HCT116 (cell line): ENCODE results near the gene ADGRA3. TPM values are rescaled to one million over a fixed set of nuclear protein-coding genes. Genes with fewer than 3 reads are reported as not detected.

Experiments
- ATAC-seq: fragments of 200-7000 bp; cut with Tn5 transposase; 2 replicates; pipeline ENCODE4 v1.9.1; 2020; ENCODE audit warnings: mild to moderate bottlenecking, moderate library complexity
- BruUV-seq: library from RNA; stranded (reverse); fragments of 400-500 nt; replicated peaks from 2 replicates; lab custom pipeline; 2021; lab: Mats Ljungman, UMichigan
- CTCF ChIA-PET: fragments of 300-600 bp; sonication (Branson Sonifier 250); formaldehyde crosslinking; loops from one replicate; lab custom pipeline; 2021; ENCODE audit warnings: antibody characterized with exemption; lab: Charles Lee
- POLR2A ChIA-PET: fragments of 300-600, 350-600 bp; sonication (Branson Sonifier 250); formaldehyde crosslinking; loops from one replicate; lab custom pipeline; 2021; ENCODE audit warnings: antibody characterized with exemption; lab: Charles Lee
- RAD21 ChIA-PET, 2 experiments: fragments of 300-600 bp; sonication (Branson Sonifier 250); formaldehyde crosslinking; loops; one replicate each; lab custom pipeline; 2023; ENCODE audit warnings: low total read pairs in 2 of 2; ENCODE audit not compliant: uncharacterized antibody in 2 of 2, unreplicated experiment in 2 of 2, low non-redundant PET in 1 of 2; lab: Charles Lee
- DNase-seq: peaks from one replicate; pipeline ENCODE4 v3.0.0-alpha.2; 2010; ENCODE audit warnings: low read depth, low spot score
- H2AFZ ChIP-seq: fragments of 200-600 bp; shearing (Covaris generic), sonication (generic); 2 replicates; pipeline ENCODE4 v1.6.1; 2017; ENCODE audit warnings: low read depth, mixed run types, mixed read lengths, antibody characterized with exemption, low read length; ENCODE audit not compliant: poor library complexity, severe bottlenecking
- H3K27ac ChIP-seq: 2 replicates; pipeline ENCODE4 v1.5.1; 2012; ENCODE audit warnings: low read depth, low read length
- H3K27me3 ChIP-seq: fragments of 200-600 bp; sonication (generic); 2 replicates; pipeline ENCODE4 v1.6.1; 2016; ENCODE audit warnings: mixed run types, low read length, mixed read lengths; ENCODE audit not compliant: insufficient read depth
- H3K36me3 ChIP-seq, 2 experiments: fragments of 200-500 bp in 1 of 2; fragments of 200-600 bp in 1 of 2; sonication (Bioruptor generic) in 1 of 2; sonication (generic) in 1 of 2; 2 replicates each; pipeline versions ENCODE4 v1.5.1 to v1.6.1; 2014 to 2016; ENCODE audit warnings: low read length in 2 of 2, inconsistent platforms in 1 of 2, mixed read lengths in 1 of 2, mixed run types in 1 of 2; ENCODE audit not compliant: insufficient read depth in 2 of 2, control insufficient read depth in 1 of 2
- H3K4me1 ChIP-seq, 2 experiments: fragments of 200-600 bp in 1 of 2; sonication (generic) in 1 of 2; 2 replicates each; pipeline versions ENCODE4 v1.5.1 to v1.6.1; 2012 to 2017; ENCODE audit warnings: low read length in 2 of 2, inconsistent platforms in 1 of 2, mild to moderate bottlenecking in 1 of 2, mixed read lengths in 1 of 2, mixed run types in 1 of 2, moderate library complexity in 1 of 2; ENCODE audit not compliant: insufficient read depth in 2 of 2, control insufficient read depth in 1 of 2
- H3K4me2 ChIP-seq: fragments of 200-600 bp; sonication (generic); 2 replicates; pipeline ENCODE4 v1.6.1; 2017; ENCODE audit warnings: mixed run types, low read length, mixed read lengths
- H3K4me3 ChIP-seq, 2 experiments: fragments of 200-600 bp in 1 of 2; sonication (generic) in 1 of 2; replicated peaks in 1 of 2; 2 replicates each; pipeline ENCODE4 v1.5.1; 2011 to 2016; ENCODE audit warnings: low read length in 2 of 2, control low read depth in 1 of 2, low read depth in 1 of 2, mild to moderate bottlenecking in 1 of 2, mixed read lengths in 1 of 2, mixed run types in 1 of 2
- H3K79me2 ChIP-seq: fragments of 200-600 bp; sonication (generic); 2 replicates; pipeline ENCODE4 v1.6.1; 2017; ENCODE audit warnings: mild to moderate bottlenecking, mixed run types, low read length, moderate library complexity, mixed read lengths; ENCODE audit not compliant: insufficient read depth
- H3K9ac ChIP-seq: fragments of 200-600 bp; sonication (generic); 2 replicates; pipeline ENCODE4 v1.6.1; 2016; ENCODE audit warnings: low read length, mixed read lengths
- H3K9me2 ChIP-seq: fragments of 200-600 bp; sonication (generic), shearing (Covaris generic); 2 replicates; pipeline ENCODE4 v1.6.1; 2017; ENCODE audit warnings: mixed run types, mild to moderate bottlenecking, moderate library complexity; ENCODE audit not compliant: insufficient read depth
- H3K9me3 ChIP-seq, 2 experiments: fragments of 200-500 bp in 1 of 2; fragments of 200-600 bp in 1 of 2; sonication (Bioruptor generic) in 1 of 2; sonication (generic) in 1 of 2; 2 replicates each; pipeline ENCODE4 v1.6.1; 2014 to 2017; ENCODE audit warnings: low read length in 2 of 2, mixed read lengths in 2 of 2, inconsistent platforms in 1 of 2, low read depth in 1 of 2, mild to moderate bottlenecking in 1 of 2, mixed run types in 1 of 2, moderate library complexity in 1 of 2; ENCODE audit not compliant: control insufficient read depth in 1 of 2, insufficient read depth in 1 of 2
- H4K20me1 ChIP-seq: fragments of 200-600 bp; sonication (generic), shearing (Covaris generic); 2 replicates; pipeline ENCODE4 v1.6.1; 2017; ENCODE audit warnings: mixed run types, mild to moderate bottlenecking, moderate library complexity; ENCODE audit not compliant: insufficient read depth
- ATF3 ChIP-seq: IDR thresholded peaks from 2 replicates; pipeline ENCODE4 v1.6.1; 2012
- CEBPB ChIP-seq: IDR thresholded peaks from 2 replicates; pipeline ENCODE4 v1.6.1; 2012; ENCODE audit warnings: low read depth
- CTCF ChIP-seq, 3 experiments: fragments of 200-600 bp in 1 of 3; sonication (generic) in 1 of 3; IDR thresholded peaks in 2 of 3; conservative IDR thresholded peaks in 1 of 3; 2 replicates each; pipeline ENCODE4 v1.5.1; 2012 to 2017; ENCODE audit warnings: low read depth in 2 of 3, low read length in 2 of 3, antibody characterized with exemption in 1 of 3, borderline replicate concordance in 1 of 3, control low read depth in 1 of 3, mild to moderate bottlenecking in 1 of 3, mixed read lengths in 1 of 3, mixed run types in 1 of 3, moderate library complexity in 1 of 3; ENCODE audit not compliant: insufficient read depth in 1 of 3
- EGR1 ChIP-seq: IDR thresholded peaks from 2 replicates; pipeline ENCODE4 v1.6.1; 2012; ENCODE audit warnings: low read depth
- EZH2 ChIP-seq: fragments of 200-600 bp; sonication (generic); IDR thresholded peaks from 2 replicates; pipeline ENCODE4 v1.6.1; 2017; ENCODE audit warnings: antibody characterized with exemption, mixed run types
- JUND ChIP-seq: IDR thresholded peaks from 2 replicates; pipeline ENCODE4 v1.6.1; 2012
- MAX ChIP-seq: IDR thresholded peaks from 2 replicates; pipeline ENCODE4 v1.6.1; 2012
- POLR2A ChIP-seq: IDR thresholded peaks from 2 replicates; pipeline ENCODE4 v1.7.0; 2011; ENCODE audit warnings: borderline replicate concordance; ENCODE audit not compliant: insufficient read depth, insufficient read length; ENCODE audit errors: extremely low read depth
- POLR2AphosphoS5 ChIP-seq: IDR thresholded peaks from 2 replicates; pipeline ENCODE4 v1.6.1; 2011; ENCODE audit warnings: mild to moderate bottlenecking, low read depth, low read length, moderate library complexity
- RAD21 ChIP-seq: IDR thresholded peaks from 2 replicates; pipeline ENCODE4 v1.6.1; 2012; ENCODE audit warnings: low read depth, mild to moderate bottlenecking
- SIN3A ChIP-seq: IDR thresholded peaks from 2 replicates; pipeline ENCODE4 v1.6.1; 2012; ENCODE audit warnings: low read depth
- SP1 ChIP-seq: IDR thresholded peaks from 2 replicates; pipeline ENCODE4 v1.6.1; 2012; ENCODE audit warnings: low read depth
- SRF ChIP-seq: IDR thresholded peaks from 2 replicates; pipeline ENCODE4 v1.6.1; 2012; ENCODE audit warnings: low read depth
- TCF7L2 ChIP-seq: IDR thresholded peaks from 2 replicates; pipeline ENCODE4 v1.7.0; 2011; ENCODE audit warnings: borderline replicate concordance, inconsistent platforms; ENCODE audit not compliant: insufficient read depth, insufficient read length; ENCODE audit errors: extremely low read depth
- YY1 ChIP-seq: IDR thresholded peaks from 2 replicates; pipeline ENCODE4 v1.6.1; 2011; ENCODE audit warnings: low read length, low read depth, moderate library complexity, mild to moderate bottlenecking; ENCODE audit not compliant: insufficient replicate concordance; ENCODE audit errors: extremely low read depth
- ZBTB33 ChIP-seq: IDR thresholded peaks from 2 replicates; pipeline ENCODE4 v1.6.1; 2011; ENCODE audit warnings: mild to moderate bottlenecking, low read length, moderate library complexity; ENCODE audit not compliant: insufficient replicate concordance; ENCODE audit errors: extremely low read depth
- ZFX ChIP-seq: fragments of 450-650 bp; IDR thresholded peaks from 2 replicates; pipeline ENCODE4 v1.6.1; 2017
- intact Hi-C: fragments of 100-400 bp; cut with micrococcal nuclease; formaldehyde crosslinking; loops from 2 replicates; pipeline ENCODE4 v1.10.0; 2022
- total RNA-seq: library from RNA; stranded (reverse); gene quantifications from one replicate; pipeline ENCODE4 v1.2.1, GENCODE V29; 2021; ENCODE audit not compliant: unreplicated experiment

Gene ADGRA3
- total RNA-seq, 1 experiment from 2014 or later = 43.0 TPM

- ATAC-seq (no peak), DNase-seq (no peak)
- no peaks in the 10 kb centered on the region for H3K27me3 ChIP-seq
- ChIA-PET CTCF (no interaction called here), RAD21 (no interaction called here), POLR2A (no interaction called here)
- no TSS peak for BruUV-seq
- no peak overlapping the region for H3K27ac ChIP-seq
- no peak for TF ChIP-seq MAX
- no peak for TF ChIP-seq RAD21
- no peak for TF ChIP-seq ATF3
- TF ChIP-seq POLR2AphosphoS5 = no peak
- no peak for TF ChIP-seq ZBTB33
- TF ChIP-seq YY1 = no peak
- no peak for TF ChIP-seq SRF
- no peak for TF ChIP-seq POLR2A
- TF ChIP-seq CTCF (IDR thresholded peaks at IDR 0.05 in 2 of 3, conservative IDR thresholded peaks at IDR 0.05 in 1 of 3; ENCODE audit: borderline replicate concordance in 1 of 3, insufficient read depth in 1 of 3, low read depth in 2 of 3, low read length in 2 of 3) = no peak
- TF ChIP-seq JUND = no peak
- no peak for TF ChIP-seq SIN3A
- TF ChIP-seq ZFX = no peak
- no peak for TF ChIP-seq TCF7L2
- TF ChIP-seq SP1 = no peak
- no peak for TF ChIP-seq CEBPB
- TF ChIP-seq EGR1 = no peak
- no peak for TF ChIP-seq EZH2
- intact Hi-C loops = no loop called here
- no peak overlapping the region for H3K4me2 ChIP-seq
- H3K36me3 ChIP-seq = no peaks in the 10 kb centered on the region
- no peaks in the 10 kb centered on the region for H3K9me3 ChIP-seq
- no peak overlapping the region for H2AFZ ChIP-seq
- no peak overlapping the region for H3K9ac ChIP-seq
- H3K79me2 ChIP-seq = no peaks in the 10 kb centered on the region
- H3K4me3 ChIP-seq = no peak overlapping the region
- no peaks in the 10 kb centered on the region for H3K4me1 ChIP-seq
- H4K20me1 ChIP-seq = no peaks in the 10 kb centered on the region
- no peaks in the 10 kb centered on the region for H3K9me2 ChIP-seq
These were observed 38.8 kb upstream of the ADGRA3 start for GRCh38 chr4:22554670-22555069.
